Chondrocyte (in vitro differentiated cells): ENCODE data around the gene SLC13A3. TPM values are rescaled to one million over a fixed set of nuclear protein-coding genes. Genes with fewer than 3 reads are reported as not detected.

Experiments
- DNase-seq: peaks from one replicate; pipeline ENCODE4 v3.0.0; 2021; ENCODE audit warnings: mixed read lengths, low spot score
- H3K27ac Mint-ChIP-seq: one replicate; pipeline ENCODE4 v1.8.0; 2021; ENCODE audit warnings: mild to moderate bottlenecking, moderate library complexity, mixed read lengths; ENCODE audit not compliant: unreplicated experiment
- H3K27me3 Mint-ChIP-seq: 2 replicates; pipeline ENCODE4 v1.8.0; 2021; ENCODE audit warnings: low read depth, mixed read lengths
- H3K36me3 Mint-ChIP-seq: 2 replicates; pipeline ENCODE4 v1.8.0; 2021; ENCODE audit warnings: low read depth, mixed read lengths
- H3K4me1 Mint-ChIP-seq: 2 replicates; pipeline ENCODE4 v1.8.0; 2021; ENCODE audit warnings: low read depth, mild to moderate bottlenecking, mixed read lengths
- H3K4me3 Mint-ChIP-seq: one replicate; pipeline ENCODE4 v1.8.0; 2021; ENCODE audit warnings: mild to moderate bottlenecking, moderate library complexity, mixed read lengths; ENCODE audit not compliant: unreplicated experiment
- H3K9me3 Mint-ChIP-seq: 2 replicates; pipeline ENCODE4 v1.8.0; 2021; ENCODE audit warnings: low read depth, mixed read lengths
- total RNA-seq: library from RNA; stranded (reverse); gene quantifications from 3 replicates; pipeline ENCODE4 v1.2.1, GENCODE V29; 2021
- TF ChIP-seq, protein P1 (sequence below): fragments of 200-600 bp; sonication (generic); IDR thresholded peaks from 2 replicates; pipeline ENCODE4 v1.5.0; 2021; ENCODE audit warnings: antibody characterized with exemption, mild to moderate bottlenecking, moderate library complexity

SLC13A3 gene
- total RNA-seq, 1 donor from 2014 or later: 2.5 TPM

DNA sequence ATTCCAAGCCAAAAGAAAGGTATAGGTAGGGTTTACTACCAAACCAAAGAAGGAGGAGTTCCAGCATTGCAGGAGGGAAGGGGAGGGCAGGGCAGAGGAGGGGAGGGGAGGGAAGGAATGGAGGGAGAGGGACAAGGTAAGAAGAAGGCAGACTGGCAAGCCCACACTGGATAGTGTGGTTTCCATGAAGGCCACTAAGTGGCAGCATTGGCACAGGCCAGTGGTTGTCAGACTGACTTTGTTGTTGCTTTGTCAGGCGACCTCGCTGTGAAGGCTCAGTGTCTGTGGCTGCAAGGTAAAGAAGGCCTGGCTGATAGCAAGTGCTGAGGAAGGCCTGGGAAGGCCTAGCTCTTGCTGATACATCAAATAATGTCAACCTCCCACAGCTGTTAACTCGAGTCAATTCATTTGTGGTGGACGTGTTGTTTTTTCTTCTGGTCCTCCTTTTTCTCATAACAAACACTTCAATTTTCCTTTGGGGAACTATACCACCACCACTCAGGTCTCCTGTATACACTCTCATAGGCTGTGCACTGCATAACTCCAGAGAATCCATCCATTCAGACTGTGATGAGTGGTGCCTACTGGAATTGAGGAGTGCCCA lies 130.2 kb downstream of the SLC13A3 start:
- Mint-ChIP-seq H3K4me1 (no peaks in the 10 kb centered on the region), H3K9me3 (no peaks in the 10 kb centered on the region), H3K36me3 (no peaks in the 10 kb centered on the region), H3K4me3 (no peak overlapping the region), H3K27me3 (peaks cover 29% of the 10 kb centered on the region), H3K27ac (no peak overlapping the region)
- DNase-seq: no peak
- TF ChIP-seq, protein P1, sequence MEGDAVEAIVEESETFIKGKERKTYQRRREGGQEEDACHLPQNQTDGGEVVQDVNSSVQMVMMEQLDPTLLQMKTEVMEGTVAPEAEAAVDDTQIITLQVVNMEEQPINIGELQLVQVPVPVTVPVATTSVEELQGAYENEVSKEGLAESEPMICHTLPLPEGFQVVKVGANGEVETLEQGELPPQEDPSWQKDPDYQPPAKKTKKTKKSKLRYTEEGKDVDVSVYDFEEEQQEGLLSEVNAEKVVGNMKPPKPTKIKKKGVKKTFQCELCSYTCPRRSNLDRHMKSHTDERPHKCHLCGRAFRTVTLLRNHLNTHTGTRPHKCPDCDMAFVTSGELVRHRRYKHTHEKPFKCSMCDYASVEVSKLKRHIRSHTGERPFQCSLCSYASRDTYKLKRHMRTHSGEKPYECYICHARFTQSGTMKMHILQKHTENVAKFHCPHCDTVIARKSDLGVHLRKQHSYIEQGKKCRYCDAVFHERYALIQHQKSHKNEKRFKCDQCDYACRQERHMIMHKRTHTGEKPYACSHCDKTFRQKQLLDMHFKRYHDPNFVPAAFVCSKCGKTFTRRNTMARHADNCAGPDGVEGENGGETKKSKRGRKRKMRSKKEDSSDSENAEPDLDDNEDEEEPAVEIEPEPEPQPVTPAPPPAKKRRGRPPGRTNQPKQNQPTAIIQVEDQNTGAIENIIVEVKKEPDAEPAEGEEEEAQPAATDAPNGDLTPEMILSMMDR: peak; percentile 84

DNA sequence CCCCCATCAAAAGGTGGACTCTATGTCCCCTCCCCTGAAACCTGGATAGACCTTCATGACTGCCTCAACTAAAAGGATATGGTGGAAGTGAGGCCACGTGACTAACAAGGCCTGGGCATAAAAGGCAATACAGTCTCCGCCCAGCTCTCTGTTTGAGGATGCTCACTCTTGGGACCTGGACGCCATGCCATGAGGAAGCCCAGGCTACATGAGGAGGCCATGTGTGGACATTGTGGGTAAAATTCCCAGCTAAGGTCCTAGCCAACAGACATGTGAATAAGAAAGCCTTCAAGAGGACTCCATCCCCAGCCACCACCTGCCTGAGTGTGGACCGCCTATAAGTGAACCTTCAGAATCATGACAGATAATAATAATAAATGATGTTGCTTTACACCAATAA lies 130.7 kb downstream of the SLC13A3 start:
- Mint-ChIP-seq H3K27ac (no peak overlapping the region), H3K9me3 (no peaks in the 10 kb centered on the region), H3K36me3 (no peaks in the 10 kb centered on the region), H3K4me1 (no peaks in the 10 kb centered on the region), H3K27me3 (peaks cover 29% of the 10 kb centered on the region), H3K4me3 (no peak overlapping the region)
- TF ChIP-seq, protein P1: no peak
- DNase-seq: no peak

DNA sequence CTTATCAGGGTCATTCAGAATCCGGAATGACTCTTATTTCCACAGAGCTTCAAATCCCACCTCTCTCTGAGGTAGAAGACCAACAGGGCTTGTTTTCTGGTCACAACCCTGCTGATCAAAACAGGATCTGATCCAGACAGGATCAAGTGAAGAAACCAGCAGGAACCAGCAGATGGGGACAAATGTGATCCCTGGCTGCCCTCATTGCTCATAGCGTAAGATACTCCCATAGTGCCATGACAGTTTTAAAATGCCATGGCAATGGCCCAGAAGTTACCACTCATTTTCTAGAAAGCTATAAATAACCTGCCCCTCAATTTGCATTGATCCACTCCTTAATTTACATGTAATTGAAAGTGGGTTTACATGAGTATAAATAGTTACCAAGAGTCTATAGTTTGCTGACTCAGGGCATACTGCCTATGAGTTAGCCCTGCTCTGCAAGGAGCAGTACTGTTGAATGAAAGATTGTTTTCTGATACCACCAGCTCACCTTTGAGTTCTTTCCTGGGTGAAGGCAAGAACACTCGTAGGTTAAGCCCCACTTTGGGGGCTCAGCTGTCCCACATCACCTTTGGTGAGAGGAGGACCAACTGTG lies 131.7 kb downstream of the SLC13A3 start:
- no peak for DNase-seq
- Mint-ChIP-seq H3K27ac (no peak overlapping the region), H3K27me3 (peaks cover 28% of the 10 kb centered on the region), H3K4me3 (no peak overlapping the region), H3K36me3 (no peaks in the 10 kb centered on the region), H3K9me3 (no peaks in the 10 kb centered on the region), H3K4me1 (no peaks in the 10 kb centered on the region)
- TF ChIP-seq, protein P1: no peak

DNA sequence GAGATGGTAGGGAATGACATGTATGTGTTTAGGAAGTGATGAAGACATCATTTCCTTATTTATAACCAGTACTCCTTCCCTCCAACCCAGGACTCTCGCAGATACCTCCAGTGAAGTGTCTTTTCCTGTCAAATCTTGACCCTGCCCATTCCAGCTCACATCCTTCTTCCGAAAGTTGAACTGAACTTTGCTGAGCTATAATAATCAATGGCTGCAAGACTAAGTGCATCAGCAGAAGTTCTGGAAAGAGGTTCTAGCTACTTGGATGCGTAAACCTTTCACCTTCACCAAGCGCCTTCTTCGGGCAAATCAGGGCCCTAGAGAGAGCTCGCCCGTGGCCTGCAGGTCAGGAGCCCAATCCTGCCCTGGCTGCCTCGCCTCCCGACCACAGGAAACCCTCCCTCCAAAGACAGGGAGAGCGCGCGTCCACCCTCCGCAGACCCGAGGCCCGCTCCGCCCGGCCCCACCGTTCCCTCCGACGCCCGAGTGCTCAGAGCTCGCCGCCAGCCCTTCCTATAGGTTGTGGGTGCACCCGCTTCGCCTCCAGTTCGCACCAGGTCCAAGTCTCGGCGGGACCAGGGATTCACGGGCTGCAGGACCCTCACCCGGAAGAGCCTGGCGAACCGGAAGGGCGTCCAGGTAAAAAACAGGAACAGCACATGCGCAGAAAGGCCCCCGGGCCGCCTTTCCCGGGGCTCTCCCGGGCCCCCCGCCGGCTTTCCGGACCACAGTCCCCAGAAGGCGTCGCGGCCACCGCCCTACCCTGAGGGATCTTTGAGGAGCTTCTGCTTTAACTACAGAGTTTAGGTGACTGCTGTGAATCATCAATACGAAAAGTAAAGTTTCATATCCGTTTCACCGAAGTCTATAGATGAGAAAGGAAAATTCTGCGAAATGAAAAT lies 138.1 kb downstream of the SLC13A3 start, which contains the start of gene ZNF334:
Gene ZNF334, minus strand, starts transcription at position 617 of the 902 bp plus-strand sequence. CDS start 1,457 bp downstream, outside the sequence.
- Mint-ChIP-seq H3K36me3 (peaks cover 7% of the 10 kb centered on the region), H3K9me3 (peaks cover 4% of the 10 kb centered on the region), H3K27ac (peak within 1 kb of the TSS; percentile 66), H3K4me3 (peak within 1 kb of the TSS; percentile 88), H3K4me1 (peaks cover 10% of the 10 kb centered on the region), H3K27me3 (peaks cover 12% of the 10 kb centered on the region)
- TF ChIP-seq, protein P1: no peak
- DNase-seq: no peak

DNA sequence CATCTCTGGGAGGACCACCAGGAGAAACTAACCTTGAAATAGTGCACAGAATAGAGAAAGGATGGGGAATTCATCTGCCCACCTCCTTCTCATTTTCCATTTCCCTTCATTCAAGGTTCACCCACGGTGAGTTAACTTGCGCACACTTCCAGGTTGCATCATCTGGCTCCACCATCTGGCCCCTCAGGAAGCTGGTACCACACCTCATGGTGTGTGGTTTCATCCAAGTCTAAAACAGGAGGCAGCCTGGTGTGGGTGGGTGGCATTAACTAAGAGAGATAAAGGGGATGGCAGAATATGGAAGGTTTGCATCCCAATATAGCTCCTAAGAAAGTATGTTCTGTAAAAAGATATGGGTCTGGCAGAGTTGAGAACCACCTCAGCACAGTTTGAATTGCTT lies 141.7 kb downstream of the SLC13A3 start:
- no peak for DNase-seq
- Mint-ChIP-seq H3K27me3 (no peaks in the 10 kb centered on the region), H3K9me3 (peaks cover 20% of the 10 kb centered on the region), H3K27ac (no peak overlapping the region), H3K4me3 (no peak overlapping the region), H3K4me1 (peaks cover 10% of the 10 kb centered on the region), H3K36me3 (peaks cover 12% of the 10 kb centered on the region)
- TF ChIP-seq, protein P1: no peak
